HG02840 (cell line): Measurements from ENCODE around the gene SHROOM1.

Experiments used
- ATAC-seq: cut with Tn5 transposase; IDR thresholded peaks from one replicate; pipeline ENCODE4 v1.9.1; 2021; ENCODE audit warnings: mild to moderate bottlenecking, moderate library complexity, moderate number of reproducible peaks; ENCODE audit not compliant: unreplicated experiment, low FRiP score

Gene SHROOM1

DNA sequence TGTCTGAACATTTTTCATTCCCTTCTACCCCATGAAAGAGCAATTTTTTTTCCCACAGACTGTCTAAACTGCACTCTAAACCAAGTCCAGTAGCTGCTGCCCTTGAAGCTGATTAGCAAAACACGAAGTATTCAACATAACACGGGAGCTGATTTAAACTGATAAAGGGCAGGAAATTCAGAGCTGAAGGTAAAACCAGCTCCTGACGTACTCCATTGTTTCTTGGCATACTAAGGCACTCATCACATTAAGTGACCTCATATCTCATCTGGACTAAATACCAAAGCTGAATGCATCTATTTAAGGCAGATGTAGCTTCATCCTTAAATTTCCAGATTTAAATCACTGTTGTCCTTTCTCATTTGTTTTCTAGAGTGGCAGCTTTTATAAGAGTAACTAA lies 23.9 kb upstream of the SHROOM1 start:
- no peak for ATAC-seq

DNA sequence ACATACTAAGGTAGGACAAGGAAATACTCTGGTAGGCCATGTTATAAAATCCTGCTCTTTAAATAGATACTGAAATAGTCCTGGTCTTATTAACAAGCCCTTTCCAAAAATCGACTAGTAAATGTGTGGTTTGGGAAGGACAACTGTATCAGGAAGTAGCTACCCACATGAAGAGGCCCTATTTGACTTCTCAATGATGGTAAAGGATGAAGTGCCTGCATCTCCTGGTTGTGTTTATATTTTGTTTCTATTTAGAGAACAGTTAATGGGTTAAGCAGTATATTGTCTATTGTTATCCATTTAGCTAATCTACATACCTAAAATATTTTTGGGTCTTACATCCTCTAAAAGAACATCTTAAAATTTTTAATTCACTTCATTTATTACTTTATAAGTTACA lies 23.3 kb upstream of the SHROOM1 start:
- no peak for ATAC-seq

DNA sequence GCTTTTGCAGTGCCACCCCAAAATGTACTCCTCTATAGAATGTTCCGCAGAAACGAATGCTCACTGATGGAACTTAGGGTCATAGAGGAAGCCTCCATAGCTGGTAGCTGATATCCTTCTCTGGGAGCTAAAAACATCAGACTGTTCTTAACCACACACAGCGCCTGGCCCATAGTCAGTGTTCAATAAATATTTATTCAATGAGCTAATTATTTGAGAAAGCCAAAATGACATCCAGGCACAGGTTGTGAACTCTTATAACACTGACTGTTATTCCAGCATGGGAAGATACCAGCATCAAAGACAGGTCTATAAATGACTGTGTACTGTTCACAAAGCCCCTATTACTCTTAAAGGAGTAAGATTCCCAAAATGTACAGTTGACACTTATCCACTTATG lies 22.9 kb upstream of the SHROOM1 start:
- no peak for ATAC-seq

DNA sequence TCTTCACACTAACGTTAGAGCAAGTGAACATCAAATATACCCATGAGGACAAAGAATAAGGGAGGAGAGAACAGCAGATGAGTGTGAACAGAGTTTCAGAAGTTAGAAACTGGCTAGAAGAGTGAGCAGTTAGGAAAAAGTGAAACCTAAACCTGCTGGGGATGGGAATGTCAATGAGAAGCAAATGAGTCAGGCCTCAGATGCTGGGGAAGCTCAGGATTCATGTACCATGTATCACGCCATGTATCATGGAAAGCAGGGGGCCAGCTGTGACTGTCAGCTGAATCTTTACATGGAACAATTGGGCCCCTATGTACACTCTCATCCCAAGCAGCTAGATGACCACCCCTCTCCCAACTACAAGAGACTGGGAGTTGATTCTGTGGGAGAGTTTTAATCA lies 19.6 kb upstream of the SHROOM1 start:
- no peak for ATAC-seq

DNA sequence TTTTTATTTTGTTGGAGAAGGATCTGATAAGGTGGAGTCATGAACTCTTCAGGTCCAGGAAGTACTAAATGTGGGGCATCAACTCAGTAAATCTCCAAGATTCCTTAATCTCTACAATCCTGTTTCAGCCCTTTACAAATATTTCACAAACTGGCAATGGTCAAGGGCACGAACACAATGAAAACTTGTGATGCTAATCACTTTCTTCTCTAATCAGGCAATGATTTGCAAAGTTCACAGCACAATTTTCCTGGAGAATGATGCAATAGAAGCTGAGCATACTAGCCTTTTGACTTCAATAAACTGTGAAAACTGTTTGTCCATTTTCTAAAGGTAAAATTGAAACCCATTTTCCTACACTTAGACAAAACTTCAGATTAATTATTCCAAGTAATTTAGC lies 18.9 kb upstream of the SHROOM1 start:
- ATAC-seq, result no peak

DNA sequence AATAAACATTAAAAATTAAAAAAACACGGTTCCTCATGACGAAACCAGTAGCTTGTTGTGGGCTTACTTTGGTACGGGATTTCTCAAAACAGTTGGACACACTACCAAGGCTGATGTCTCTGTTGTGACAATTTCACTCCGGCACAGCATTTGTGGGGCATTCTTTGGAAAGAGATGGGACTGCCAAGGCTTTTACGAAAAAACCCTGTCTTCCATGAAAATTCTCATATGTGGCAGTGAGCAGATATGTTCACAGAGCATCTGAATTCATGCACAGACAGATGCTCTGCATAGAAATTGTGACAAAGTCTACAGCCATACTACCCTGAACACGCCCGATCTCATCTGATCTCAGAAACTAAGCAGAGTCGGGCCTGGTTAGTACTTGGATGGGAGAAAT lies 17.8 kb upstream of the SHROOM1 start:
- ATAC-seq, result no peak

DNA sequence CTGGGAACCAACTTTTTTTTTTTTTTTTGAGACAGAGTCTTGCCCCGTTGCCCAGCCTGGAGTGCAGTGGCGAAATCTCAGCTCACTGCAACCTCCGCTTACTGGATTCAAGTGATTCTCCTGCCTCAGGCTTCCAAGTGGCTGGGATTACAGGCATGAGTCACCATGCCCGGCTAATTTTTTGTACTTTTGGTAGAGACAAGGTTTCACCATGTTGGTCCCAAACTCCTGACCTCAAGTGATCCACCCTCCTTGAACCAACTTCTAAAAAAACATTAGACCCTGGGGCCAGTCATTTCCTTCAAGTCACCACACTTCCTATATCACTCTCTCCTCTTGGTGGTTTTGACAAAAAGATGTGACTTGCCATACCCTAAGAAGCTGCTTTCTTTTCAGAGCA lies 10.9 kb upstream of the SHROOM1 start:
- no peak for ATAC-seq

DNA sequence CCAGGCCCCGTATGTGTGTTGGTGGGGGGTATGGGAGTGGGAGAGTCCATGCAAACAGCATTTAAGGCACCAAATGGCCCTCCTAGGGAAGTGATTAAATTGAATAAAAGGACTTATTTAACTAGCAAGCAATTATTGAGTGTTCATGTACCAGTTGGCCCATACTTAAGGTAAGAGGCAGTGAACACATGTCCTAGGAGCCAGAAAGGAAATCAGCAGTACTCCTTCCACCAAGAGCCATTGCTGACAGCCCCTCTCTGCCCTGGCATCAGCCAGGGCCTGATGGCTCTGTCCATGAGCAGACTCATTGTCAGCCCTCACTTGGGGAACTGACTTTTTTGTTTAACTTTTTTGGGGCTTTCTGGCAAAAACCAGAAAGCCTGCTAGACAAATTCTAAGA lies 10.4 kb upstream of the SHROOM1 start:
- ATAC-seq, result no peak

DNA sequence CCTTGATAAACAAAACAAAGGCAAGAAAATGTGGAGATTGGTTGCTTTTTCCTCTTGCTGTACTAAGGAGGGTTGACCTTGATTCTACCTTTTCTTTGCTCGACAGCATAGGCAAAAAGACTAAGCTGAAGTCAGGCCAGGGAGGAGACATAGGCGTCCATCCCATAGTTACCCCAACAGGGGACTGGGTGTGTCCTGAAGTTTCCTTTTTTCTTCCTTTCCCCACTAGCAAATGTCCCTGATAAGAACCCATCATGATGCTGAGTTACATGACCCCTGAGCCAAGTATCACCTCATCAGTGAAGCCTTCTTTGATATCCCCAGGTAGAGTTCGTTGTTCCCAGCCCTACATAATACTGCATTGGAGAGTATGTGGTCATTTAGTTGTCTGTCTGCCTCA lies 9.9 kb upstream of the SHROOM1 start:
- ATAC-seq, result no peak

DNA sequence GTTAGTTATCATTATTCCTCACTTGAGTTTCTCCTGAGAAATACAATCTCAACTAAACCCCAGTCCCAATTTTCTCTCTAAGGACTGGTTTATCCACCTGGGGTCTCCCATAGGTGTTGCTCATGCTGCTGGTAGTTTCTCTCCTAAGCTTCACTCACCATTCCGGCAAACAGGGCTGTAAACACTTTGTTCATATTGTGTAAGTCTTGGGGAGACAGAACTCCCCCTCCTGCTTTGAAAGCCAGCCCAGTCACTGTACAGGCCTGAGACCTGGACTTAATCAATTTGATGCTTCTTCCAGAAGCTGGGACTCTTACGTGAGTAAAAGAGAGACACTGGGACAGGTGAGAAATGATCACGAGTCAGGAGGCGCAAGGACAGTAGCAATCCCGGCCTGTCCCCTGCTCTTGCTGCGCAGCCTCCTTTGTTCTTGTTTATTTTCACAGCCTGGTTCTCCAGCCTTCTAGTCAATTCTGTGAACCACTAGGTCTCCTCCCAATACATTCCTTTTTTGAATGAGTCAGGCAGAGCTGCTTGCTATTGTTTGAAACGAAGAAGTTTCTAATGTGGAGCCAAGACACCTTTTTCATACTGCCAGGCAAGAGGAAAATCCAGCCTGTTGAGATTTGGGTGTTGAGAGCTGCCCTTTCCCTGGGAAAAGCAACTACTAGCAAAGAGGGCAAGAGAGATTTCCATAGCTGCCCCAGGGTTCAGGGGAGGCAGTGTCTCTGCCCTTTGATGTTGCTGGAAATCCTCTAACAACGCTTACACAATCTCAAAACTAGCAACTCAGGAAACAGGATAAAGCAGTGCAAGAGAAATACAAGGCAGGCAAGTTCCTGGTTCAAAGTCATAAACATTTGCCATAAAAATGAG lies 9.2 kb upstream of the SHROOM1 start:
- ATAC-seq, result no peak

DNA sequence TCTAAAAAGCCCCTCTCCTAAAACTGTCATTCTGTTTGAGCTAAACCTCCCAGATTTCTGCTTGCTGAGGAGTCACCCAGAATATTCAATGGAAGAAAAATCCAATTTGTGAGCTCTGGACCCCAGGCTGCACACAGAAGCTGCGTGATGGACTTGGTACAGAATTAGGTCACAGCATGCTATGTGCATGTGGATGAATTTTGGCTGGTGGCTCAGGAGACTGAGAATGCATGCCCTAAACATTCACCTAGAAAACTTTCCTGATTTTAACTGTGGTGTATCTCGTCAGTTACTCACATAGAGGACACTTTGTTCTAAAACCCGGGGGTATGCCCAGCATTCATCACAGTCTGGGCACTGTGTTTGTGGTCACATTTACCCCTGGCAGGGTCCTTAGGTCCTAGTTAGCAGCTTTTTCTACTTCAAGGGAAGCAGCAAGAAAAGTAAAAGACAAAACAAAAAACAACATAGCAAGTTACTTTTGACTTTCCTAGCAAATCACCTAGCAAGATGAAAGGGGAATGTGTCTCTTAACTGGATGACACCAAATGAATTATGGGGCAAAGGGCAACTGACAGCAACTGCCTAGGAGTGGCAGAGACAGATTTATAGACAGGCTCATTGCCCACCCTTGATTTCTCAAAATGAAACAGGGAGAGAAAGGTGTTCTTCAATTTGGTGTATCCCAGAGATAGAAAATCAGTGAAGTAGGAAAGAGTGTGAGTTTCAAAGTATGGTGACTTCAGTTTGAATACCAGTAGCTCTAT lies 8.3 kb upstream of the SHROOM1 start:
- ATAC-seq, result no peak

DNA sequence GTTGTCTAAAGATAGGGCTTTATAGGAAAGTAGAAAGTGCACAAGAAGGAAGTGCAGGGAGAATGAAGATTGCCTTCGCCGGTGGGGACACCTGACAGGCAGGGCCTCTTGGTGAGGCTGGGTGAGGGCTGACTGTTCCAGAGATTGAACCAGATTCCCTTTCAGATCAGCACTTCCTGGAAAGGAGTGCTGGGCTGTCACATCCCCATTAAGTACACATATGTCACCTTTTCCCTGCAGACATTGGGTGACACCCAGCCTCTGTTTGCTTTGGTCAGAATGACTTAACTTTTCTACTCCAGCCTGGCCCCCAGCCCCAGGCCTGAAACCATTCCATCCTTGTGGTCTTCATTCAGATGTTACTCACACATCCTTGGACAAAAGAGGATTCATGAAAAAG lies 7.4 kb upstream of the SHROOM1 start:
- ATAC-seq, result no peak

DNA sequence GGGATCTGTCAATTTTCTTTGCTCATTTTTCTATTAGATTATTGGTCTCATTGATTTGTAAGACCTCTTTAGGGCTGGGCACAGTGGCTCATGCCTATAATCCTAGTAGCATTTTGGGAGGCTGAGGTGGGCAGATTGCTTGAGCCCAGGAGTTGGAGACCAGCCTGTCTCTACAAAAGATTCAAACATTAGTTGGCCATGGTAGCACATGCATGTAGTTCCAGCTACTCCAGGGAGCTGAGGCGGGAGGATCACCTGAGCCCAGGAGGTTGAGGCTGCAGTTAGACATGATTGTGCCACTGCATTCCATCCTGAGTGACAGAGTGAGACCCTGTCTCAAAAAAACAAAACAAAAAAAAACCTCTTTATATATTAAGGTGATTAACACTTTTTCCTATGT lies 6.4 kb upstream of the SHROOM1 start:
- no peak for ATAC-seq

DNA sequence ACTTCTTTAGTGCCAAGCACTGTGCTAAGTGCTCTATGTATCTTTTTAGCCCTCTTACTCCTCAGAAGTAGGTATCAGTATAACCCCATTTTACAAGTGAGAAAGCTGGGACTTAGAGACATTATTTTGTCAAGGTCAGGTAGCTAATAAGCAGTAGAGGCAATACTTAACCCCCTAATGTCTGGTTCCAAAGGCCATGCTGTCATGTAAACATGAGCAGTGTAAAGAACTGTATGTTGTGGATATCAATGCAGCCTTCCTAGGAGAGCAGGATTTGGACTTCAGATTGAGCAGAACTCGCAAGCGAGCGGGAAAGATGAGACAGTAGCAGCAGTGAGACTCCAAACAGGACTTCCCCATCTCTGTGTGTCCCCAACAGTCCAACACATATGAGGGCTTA lies 3.6 kb upstream of the SHROOM1 start:
- no peak for ATAC-seq

DNA sequence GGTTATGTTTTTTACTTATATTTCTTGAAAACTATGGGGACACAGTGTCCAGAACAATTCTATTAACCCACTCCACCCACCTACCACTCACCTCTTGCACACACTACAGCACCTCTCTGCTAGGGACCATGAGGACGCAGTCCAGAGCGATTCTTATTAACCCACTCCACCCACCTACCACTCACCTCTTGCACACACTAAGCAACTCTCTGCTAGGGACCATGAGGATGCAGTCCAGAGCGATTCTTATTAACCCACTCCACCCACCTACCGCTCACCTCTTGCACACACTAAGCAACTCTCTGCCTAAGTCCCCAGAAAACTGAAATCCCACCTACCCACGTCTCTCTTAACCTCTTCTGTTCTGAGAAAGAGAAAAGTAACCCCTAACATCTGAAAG lies 2.2 kb upstream of the SHROOM1 start:
- no peak for ATAC-seq

DNA sequence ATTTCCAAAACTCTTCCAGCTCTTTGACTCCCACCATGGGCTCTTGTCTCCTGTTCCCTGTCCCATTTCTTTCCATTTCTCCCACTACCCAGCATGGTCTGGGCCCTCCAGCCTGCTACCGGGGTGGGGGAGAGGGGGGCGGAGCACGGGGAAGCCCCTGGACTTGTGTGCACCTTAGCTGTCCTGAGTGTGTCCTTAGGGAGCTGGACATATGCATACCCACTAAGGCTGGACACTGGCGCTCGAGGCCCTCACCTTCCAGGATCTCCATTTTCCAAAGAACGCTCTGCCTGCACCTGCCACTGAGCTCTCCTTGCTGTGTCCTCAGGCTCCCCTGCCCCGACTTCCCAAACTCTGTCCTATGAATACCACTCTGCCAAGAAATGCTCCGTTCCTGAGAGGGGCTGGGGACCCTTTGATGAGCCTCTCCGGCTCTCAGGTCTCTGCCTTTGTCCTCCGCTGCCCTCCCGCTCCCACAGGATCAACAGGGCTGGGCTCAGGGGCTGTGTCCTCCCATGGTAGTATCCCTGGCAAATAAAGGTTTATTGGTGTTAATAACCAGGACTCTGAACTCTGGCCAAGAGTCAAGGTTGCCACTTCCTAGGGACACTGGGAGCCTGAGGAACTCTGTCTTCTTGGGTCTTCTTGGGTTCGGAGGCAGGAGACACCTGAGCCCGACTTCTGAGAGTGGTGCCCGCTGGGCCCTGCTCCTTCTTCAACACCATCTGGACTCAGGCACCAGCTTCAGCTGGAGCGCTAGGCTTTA lies 831 bp upstream of the SHROOM1 start:
- ATAC-seq, result no peak

DNA sequence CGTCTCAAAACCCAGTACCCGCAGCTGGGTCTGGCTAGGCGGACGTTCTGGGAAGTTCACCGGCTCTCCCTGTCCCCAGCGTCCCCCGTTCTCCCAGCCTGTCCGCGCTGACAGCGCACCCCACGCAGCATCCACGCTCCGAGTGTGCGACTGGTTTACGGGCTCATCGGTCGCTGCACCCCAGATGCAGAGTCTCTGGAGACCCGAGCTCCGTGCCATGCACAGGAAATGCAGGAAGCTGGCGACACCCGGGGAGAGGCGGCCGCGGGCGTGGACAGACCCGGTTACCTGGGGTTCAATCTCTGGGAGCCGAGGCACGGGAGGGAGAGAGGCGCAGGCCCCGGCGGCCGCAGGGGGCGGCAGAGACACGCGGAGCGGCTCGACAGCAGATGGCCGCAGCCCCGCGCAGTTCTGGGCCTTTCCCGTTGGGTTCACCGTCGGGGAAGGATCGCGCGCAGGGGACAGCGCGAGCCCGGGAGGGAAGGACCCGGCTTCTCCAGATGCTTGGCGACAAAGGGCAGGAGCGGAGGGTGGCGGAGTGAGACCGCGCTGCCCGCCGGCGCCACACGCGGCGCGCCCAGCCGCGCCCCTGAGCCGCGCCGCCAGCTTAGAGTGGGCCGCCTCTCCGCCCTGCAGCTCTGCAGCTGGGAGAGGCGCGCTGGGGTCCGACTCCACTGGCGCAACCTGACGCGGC lies 558 bp downstream of the SHROOM1 start:
- peak; percentile 69 for ATAC-seq

DNA sequence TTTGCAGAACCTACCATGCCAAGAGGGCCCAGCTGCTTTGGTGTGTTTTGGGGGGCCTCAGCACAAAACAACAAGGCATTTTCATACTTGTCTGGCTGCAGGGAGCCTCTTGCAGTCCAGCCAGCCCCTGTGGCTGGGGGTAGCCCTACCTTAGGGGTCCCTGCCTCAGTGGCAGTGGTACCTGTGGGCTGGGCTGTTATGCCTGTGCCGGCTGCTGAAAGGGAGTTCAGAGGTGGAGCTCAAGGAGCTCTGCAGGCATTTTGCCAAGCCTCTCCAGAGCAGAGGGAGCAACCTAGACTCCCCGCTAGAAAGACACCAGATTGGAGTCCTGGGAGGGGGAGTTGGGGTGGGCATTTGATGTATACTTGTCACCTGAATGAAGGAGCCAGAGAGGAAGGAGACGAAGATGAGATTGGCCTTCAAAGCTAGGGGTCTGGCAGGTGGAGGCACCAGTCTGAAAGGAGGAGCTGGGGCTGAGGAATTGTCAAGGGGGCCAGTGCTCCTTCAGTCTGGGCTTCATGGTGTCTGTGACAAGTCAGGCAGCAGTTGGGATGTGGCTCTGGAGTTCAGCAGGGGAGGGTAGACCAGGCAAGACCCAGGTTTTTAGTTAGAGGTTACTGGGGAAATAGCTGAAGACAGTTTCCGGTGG lies 1.5 kb downstream of the SHROOM1 start:
- no peak for ATAC-seq

DNA sequence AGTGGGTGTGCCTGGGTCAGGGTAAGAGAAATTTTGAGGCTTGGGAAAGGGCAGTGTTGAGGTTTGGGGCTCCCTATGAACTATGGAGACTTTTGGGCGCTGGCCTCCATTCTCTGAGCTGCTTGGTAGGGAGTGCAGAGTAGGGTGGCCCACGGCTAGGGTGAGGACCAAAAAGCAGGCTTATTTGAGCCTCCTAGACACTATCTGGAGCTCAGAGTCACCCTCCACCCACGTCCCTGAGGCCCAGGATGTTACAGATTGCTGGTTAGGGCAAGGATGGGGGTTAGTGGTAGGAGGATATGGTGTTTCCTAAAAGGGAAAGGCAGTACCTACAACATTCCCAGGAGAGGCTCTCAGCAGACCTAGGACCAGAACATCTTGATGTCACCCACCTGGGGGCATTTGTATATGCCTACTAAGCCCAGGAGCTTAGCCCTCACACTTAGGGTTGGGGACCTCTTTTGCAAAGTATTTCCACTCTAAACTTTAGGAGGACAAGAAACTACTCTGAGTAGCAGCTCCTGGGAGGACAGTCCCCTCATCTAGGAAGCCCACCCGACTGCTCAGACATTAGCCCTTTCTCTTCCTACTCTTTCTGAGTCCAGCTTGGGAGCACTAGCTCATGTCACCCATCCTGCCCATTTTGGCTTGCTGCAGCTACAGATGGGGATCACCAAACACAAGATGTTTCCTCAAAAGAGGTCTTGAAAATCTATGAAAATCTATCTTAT lies 2.3 kb downstream of the SHROOM1 start:
- no peak for ATAC-seq
